ENCODE results near the gene ETV5. TPM values are rescaled to one million over a fixed set of nuclear protein-coding genes. Genes with fewer than 3 reads are reported as not detected.

The ETV5 gene
- total and polyA plus RNA-seq, 9 of the 15 experiments (the other 6 are each of a cell fraction or from before 2014, with no cell fraction given) = 9.2 to 25.9 (median 15.9) TPM

GRCh38 chr3:186068243-186068552 lies 40.7 kb downstream of the ETV5 start:
- Histone ChIP-seq H3K27me3 (ENCODE audit: control insufficient read depth in 2 of 2, insufficient read depth in 2 of 2, low read length in 2 of 2) (no peaks in the 10 kb centered on the region), H3K36me3 (ENCODE audit: control insufficient read depth, insufficient read depth, low read length) (peaks cover 15% of the 10 kb centered on the region; the same call in 1 of the 3 replicates), H3K9me3 (replicated peaks; ENCODE audit: control insufficient read depth, insufficient read depth, low read depth, low read length) (no peaks in the 10 kb centered on the region), H3K9me1 (ENCODE audit: control insufficient read depth, insufficient read depth, low read length) (no peaks in the 10 kb centered on the region), H3K27ac (ENCODE audit: extremely low read depth, low read depth, low read length) (no peak overlapping the region), H3K4me1 (replicated peaks in 1 of 2; ENCODE audit: control insufficient read depth in 2 of 2, insufficient read depth in 2 of 2, low read length in 2 of 2) (no peaks in the 10 kb centered on the region), H3K4me3 (no peak overlapping the region), H3K9ac (ENCODE audit: insufficient read depth in 1 of 2, low read depth in 2 of 2, low read length in 2 of 2) (no peak overlapping the region), H3K79me2 (ENCODE audit: control insufficient read depth, insufficient read depth, low read length) (no peaks in the 10 kb centered on the region), H4K20me1 (replicated peaks; ENCODE audit: control insufficient read depth, insufficient read depth, low read length) (no peaks in the 10 kb centered on the region), H2AFZ (ENCODE audit: low read depth, low read length) (no peak overlapping the region), H3K4me2 (ENCODE audit: insufficient read depth, low read length) (no peak overlapping the region)
- WGBS (ENCODE audit: insufficient coverage, low coverage, missing lambda C conversion rate) = 48% methylated on average over 2 of the region's 2 CpGs
- ChIA-PET CTCF (ENCODE audit: low intra/inter-chr PET ratio) (no interaction called here), POLR2A (interaction anchor here (0.7 to 1.1 kb wide), 2 partner anchors 15 to 408 kb away, joined by 3 read pairs; no protein-coding TSS in a partner anchor)
- no peak for FAIRE-seq
- in situ Hi-C loops (cut with MboI) (loop anchor here (25.0 kb wide), 1 partner anchor 1406 kb away; no protein-coding TSS in a partner anchor), intact Hi-C loops (cut with micrococcal nuclease) (no loop called here)
- no TSS peak for BruUV-seq (replicated peaks)
- no peak for ATAC-seq
- no peak for DNase-seq (ENCODE audit: extremely low read depth in 1 of 4, low spot score in 3 of 4)
- TF ChIP-seq POLR2B (IDR thresholded peaks at IDR 0.05; ENCODE audit: low read depth, partially characterized antibody) (no peak), MCM3 (IDR thresholded peaks at IDR 0.05) (no peak), CHD4 (IDR thresholded peaks at IDR 0.05; ENCODE audit: insufficient read depth, insufficient replicate concordance, low read depth, low read length, poor library complexity, severe bottlenecking) (no peak), XRCC5 (IDR thresholded peaks at IDR 0.05; ENCODE audit: low read depth, low read length) (no peak), ZFP30 (CRISPR knock-in tag; IDR thresholded peaks at IDR 0.05; ENCODE audit: borderline replicate concordance) (no peak), ZNF12 (CRISPR knock-in tag; IDR thresholded peaks at IDR 0.05) (no peak), THAP12 (CRISPR knock-in tag; IDR thresholded peaks at IDR 0.05) (no peak), WHSC1 (IDR thresholded peaks at IDR 0.05; ENCODE audit: low read length) (no peak), TAF15 (IDR thresholded peaks at IDR 0.05; ENCODE audit: low read depth, low read length) (no peak)
- TF ChIP-seq, protein P1, sequence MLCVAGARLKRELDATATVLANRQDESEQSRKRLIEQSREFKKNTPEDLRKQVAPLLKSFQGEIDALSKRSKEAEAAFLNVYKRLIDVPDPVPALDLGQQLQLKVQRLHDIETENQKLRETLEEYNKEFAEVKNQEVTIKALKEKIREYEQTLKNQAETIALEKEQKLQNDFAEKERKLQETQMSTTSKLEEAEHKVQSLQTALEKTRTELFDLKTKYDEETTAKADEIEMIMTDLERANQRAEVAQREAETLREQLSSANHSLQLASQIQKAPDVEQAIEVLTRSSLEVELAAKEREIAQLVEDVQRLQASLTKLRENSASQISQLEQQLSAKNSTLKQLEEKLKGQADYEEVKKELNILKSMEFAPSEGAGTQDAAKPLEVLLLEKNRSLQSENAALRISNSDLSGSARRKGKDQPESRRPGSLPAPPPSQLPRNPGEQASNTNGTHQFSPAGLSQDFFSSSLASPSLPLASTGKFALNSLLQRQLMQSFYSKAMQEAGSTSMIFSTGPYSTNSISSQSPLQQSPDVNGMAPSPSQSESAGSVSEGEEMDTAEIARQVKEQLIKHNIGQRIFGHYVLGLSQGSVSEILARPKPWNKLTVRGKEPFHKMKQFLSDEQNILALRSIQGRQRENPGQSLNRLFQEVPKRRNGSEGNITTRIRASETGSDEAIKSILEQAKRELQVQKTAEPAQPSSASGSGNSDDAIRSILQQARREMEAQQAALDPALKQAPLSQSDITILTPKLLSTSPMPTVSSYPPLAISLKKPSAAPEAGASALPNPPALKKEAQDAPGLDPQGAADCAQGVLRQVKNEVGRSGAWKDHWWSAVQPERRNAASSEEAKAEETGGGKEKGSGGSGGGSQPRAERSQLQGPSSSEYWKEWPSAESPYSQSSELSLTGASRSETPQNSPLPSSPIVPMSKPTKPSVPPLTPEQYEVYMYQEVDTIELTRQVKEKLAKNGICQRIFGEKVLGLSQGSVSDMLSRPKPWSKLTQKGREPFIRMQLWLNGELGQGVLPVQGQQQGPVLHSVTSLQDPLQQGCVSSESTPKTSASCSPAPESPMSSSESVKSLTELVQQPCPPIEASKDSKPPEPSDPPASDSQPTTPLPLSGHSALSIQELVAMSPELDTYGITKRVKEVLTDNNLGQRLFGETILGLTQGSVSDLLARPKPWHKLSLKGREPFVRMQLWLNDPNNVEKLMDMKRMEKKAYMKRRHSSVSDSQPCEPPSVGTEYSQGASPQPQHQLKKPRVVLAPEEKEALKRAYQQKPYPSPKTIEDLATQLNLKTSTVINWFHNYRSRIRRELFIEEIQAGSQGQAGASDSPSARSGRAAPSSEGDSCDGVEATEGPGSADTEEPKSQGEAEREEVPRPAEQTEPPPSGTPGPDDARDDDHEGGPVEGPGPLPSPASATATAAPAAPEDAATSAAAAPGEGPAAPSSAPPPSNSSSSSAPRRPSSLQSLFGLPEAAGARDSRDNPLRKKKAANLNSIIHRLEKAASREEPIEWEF (CRISPR knock-in tag; IDR thresholded peaks at IDR 0.05) = no peak
- TF ChIP-seq, protein P2, sequence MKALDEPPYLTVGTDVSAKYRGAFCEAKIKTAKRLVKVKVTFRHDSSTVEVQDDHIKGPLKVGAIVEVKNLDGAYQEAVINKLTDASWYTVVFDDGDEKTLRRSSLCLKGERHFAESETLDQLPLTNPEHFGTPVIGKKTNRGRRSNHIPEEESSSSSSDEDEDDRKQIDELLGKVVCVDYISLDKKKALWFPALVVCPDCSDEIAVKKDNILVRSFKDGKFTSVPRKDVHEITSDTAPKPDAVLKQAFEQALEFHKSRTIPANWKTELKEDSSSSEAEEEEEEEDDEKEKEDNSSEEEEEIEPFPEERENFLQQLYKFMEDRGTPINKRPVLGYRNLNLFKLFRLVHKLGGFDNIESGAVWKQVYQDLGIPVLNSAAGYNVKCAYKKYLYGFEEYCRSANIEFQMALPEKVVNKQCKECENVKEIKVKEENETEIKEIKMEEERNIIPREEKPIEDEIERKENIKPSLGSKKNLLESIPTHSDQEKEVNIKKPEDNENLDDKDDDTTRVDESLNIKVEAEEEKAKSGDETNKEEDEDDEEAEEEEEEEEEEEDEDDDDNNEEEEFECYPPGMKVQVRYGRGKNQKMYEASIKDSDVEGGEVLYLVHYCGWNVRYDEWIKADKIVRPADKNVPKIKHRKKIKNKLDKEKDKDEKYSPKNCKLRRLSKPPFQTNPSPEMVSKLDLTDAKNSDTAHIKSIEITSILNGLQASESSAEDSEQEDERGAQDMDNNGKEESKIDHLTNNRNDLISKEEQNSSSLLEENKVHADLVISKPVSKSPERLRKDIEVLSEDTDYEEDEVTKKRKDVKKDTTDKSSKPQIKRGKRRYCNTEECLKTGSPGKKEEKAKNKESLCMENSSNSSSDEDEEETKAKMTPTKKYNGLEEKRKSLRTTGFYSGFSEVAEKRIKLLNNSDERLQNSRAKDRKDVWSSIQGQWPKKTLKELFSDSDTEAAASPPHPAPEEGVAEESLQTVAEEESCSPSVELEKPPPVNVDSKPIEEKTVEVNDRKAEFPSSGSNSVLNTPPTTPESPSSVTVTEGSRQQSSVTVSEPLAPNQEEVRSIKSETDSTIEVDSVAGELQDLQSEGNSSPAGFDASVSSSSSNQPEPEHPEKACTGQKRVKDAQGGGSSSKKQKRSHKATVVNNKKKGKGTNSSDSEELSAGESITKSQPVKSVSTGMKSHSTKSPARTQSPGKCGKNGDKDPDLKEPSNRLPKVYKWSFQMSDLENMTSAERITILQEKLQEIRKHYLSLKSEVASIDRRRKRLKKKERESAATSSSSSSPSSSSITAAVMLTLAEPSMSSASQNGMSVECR (CRISPR knock-in tag; IDR thresholded peaks at IDR 0.05) = no peak

All from K562 (cell line).